GM18873 (cell line): ENCODE results near the gene INTS15.

Source experiments
- ATAC-seq: cut with Tn5 transposase; IDR thresholded peaks from one replicate; pipeline ENCODE4 v1.9.1; 2021; ENCODE audit warnings: mild to moderate bottlenecking, moderate library complexity, moderate number of reproducible peaks; ENCODE audit not compliant: unreplicated experiment, low FRiP score

Gene INTS15

GRCh38 chr7:6640246-6640721 lies 50.5 kb downstream of the INTS15 start:
- ATAC-seq: no peak

- no peak for ATAC-seq
Measured at GRCh38 chr7:6641305-6642035, 51.6 kb downstream of the INTS15 start.

- ATAC-seq: no peak
Measured at GRCh38 chr7:6642239-6642839, 52.5 kb downstream of the INTS15 start.

GRCh38 chr7:6642861-6643640 lies 53.2 kb downstream of the INTS15 start:
- no peak for ATAC-seq

GRCh38 chr7:6643915-6644625 lies 54.2 kb downstream of the INTS15 start:
- no peak for ATAC-seq

GRCh38 chr7:6644728-6645127 lies 54.9 kb downstream of the INTS15 start:
- ATAC-seq: no peak

- no peak for ATAC-seq
Measured at GRCh38 chr7:6646465-6646864, 56.6 kb downstream of the INTS15 start.

GRCh38 chr7:6647080-6647479 lies 57.3 kb downstream of the INTS15 start:
- ATAC-seq: no peak

- ATAC-seq: no peak
Measured at GRCh38 chr7:6647541-6647940, 57.7 kb downstream of the INTS15 start.

GRCh38 chr7:6648066-6648814 lies 58.4 kb downstream of the INTS15 start:
- no peak for ATAC-seq

GRCh38 chr7:6648815-6649104 lies 58.9 kb downstream of the INTS15 start:
- ATAC-seq: no peak

GRCh38 chr7:6649241-6649961 lies 59.6 kb downstream of the INTS15 start:
- ATAC-seq: no peak

GRCh38 chr7:6650086-6650485 lies 60.3 kb downstream of the INTS15 start:
- ATAC-seq: no peak

GRCh38 chr7:6650521-6651011 lies 60.7 kb downstream of the INTS15 start:
- ATAC-seq: no peak

- ATAC-seq: no peak
Measured at GRCh38 chr7:6651851-6652445, 62.1 kb downstream of the INTS15 start.

GRCh38 chr7:6652446-6653011 lies 62.7 kb downstream of the INTS15 start:
- no peak for ATAC-seq

GRCh38 chr7:6653071-6654003 lies 63.5 kb downstream of the INTS15 start:
- ATAC-seq: no peak
